GM12878 (cell line): Measurements from ENCODE around the gene LTB4R2. TPM values are rescaled to one million over a fixed set of nuclear protein-coding genes. Genes with fewer than 3 reads are reported as not detected.

Experiments used
- BRCA1 ChIP-seq: IDR thresholded peaks from 2 replicates; pipeline ENCODE4 v1.6.1; 2011; ENCODE audit warnings: low read depth, low read length, improper control_type of control experiment
- CHD2 ChIP-seq: IDR thresholded peaks from 2 replicates; pipeline ENCODE4 v1.6.1; 2011; ENCODE audit warnings: low read depth, low read length, improper control_type of control experiment, borderline replicate concordance
- CHD4 ChIP-seq: fragments of 200-600 bp; sonication (generic); IDR thresholded peaks from 2 replicates; pipeline ENCODE4 v1.6.1; 2016; ENCODE audit warnings: mild to moderate bottlenecking
- FOS ChIP-seq: IDR thresholded peaks from 3 replicates; pipeline ENCODE4 v1.6.1; 2011; ENCODE audit warnings: borderline replicate concordance; ENCODE audit not compliant: insufficient read length; ENCODE audit errors: extremely low read depth
- KLF5 ChIP-seq: fragments of 450-650 bp; IDR thresholded peaks from 2 replicates; pipeline ENCODE4 v1.6.1; 2014; ENCODE audit warnings: mild to moderate bottlenecking; ENCODE audit not compliant: partially characterized antibody
- MTA2 ChIP-seq: fragments of 450-650 bp; IDR thresholded peaks from 2 replicates; pipeline ENCODE4 v1.6.1; 2016; ENCODE audit warnings: low read depth, mild to moderate bottlenecking, moderate library complexity
- MTA3 ChIP-seq: IDR thresholded peaks from 2 replicates; pipeline ENCODE4 v1.6.1; 2012; ENCODE audit warnings: low read length, inconsistent platforms, borderline replicate concordance
- MYB ChIP-seq: fragments of 150-350 bp; IDR thresholded peaks from 2 replicates; pipeline ENCODE4 v1.6.1; 2014; ENCODE audit warnings: mild to moderate bottlenecking, low read depth, low read length, borderline replicate concordance
- NR2C2 ChIP-seq: IDR thresholded peaks from 2 replicates; pipeline ENCODE4 v1.6.1; 2011; ENCODE audit warnings: borderline replicate concordance, low read depth; ENCODE audit not compliant: control insufficient read depth, insufficient read length
- RAD51 ChIP-seq: fragments of 450-650 bp; IDR thresholded peaks from 2 replicates; pipeline ENCODE4 v1.6.1; 2016; ENCODE audit warnings: moderate library complexity, mild to moderate bottlenecking, inconsistent platforms
- RBBP5 ChIP-seq: fragments of 200-600 bp; sonication (generic); conservative IDR thresholded peaks from 2 replicates; pipeline ENCODE4 v1.6.1; 2016
- SMAD5 ChIP-seq: IDR thresholded peaks from 2 replicates; pipeline ENCODE4 v1.6.1; 2016; ENCODE audit warnings: antibody characterized with exemption, low read depth
- SPI1 ChIP-seq: IDR thresholded peaks from 2 replicates; pipeline ENCODE4 v1.6.1; 2011; ENCODE audit warnings: low read depth, mild to moderate bottlenecking, low read length, moderate library complexity, borderline replicate concordance; ENCODE audit not compliant: insufficient read depth
- TCF12 ChIP-seq: IDR thresholded peaks from 2 replicates; pipeline ENCODE4 v1.6.1; 2011; ENCODE audit warnings: low read depth, mild to moderate bottlenecking, low read length
- TCF3 ChIP-seq: IDR thresholded peaks from 2 replicates; pipeline ENCODE4 v1.6.1; 2012; ENCODE audit warnings: low read depth, mild to moderate bottlenecking, low read length, borderline replicate concordance; ENCODE audit not compliant: insufficient read depth
- WRNIP1 ChIP-seq: IDR thresholded peaks from 2 replicates; pipeline ENCODE4 v1.6.1; 2011; ENCODE audit warnings: low read depth, low read length, improper control_type of control experiment, borderline replicate concordance
- polyA plus RNA-seq, 11 experiments: library from polyadenylated mRNA; depleted of rRNA in 4 of 11; unstranded in 6 of 11; stranded (reverse) in 5 of 11; fragments of >200 nt; fragmentation: Nextera tagmentation in 4 of 11; fragmentation: Illumina TruSeq in 1 of 11; extraction: Ambion mirVana in 4 of 11; extraction: Trizol in 1 of 11; gene quantifications; 1 replicate in 1 of 11; 2 replicates in 10 of 11; pipeline versions ENCODE4 v1.2.1 to v1.2.3, GENCODE V29; 2011 to 2016; ENCODE audit warnings: inconsistent platforms in 2 of 11, missing spikeins in 2 of 11, low read depth in 1 of 11
- total RNA-seq, 4 experiments: library from RNA; depleted of rRNA in 3 of 4; stranded (reverse); fragments of >200 nt in 3 of 4; fragmentation: Illumina TruSeq in 1 of 4; extraction: Trizol in 1 of 4; gene quantifications; 2 replicates each; pipeline versions ENCODE4 v1.2.1 to v1.2.3, GENCODE V29; 2013 to 2021
- TF ChIP-seq, protein P1 (sequence below): fragments of 450-650 bp; IDR thresholded peaks from 2 replicates; pipeline ENCODE4 v1.6.1; 2018; ENCODE audit warnings: borderline replicate concordance, mild to moderate bottlenecking; ENCODE audit not compliant: partially characterized antibody
- TF ChIP-seq, protein P2 (sequence below): IDR thresholded peaks from 2 replicates; pipeline ENCODE4 v1.6.1; 2012; ENCODE audit warnings: low read length, inconsistent platforms
- TF ChIP-seq, protein P3 (sequence below): fragments of 450-650 bp; IDR thresholded peaks from 2 replicates; pipeline ENCODE4 v1.6.1; 2017; ENCODE audit warnings: low read depth, mild to moderate bottlenecking, moderate library complexity
- TF ChIP-seq, protein P4 (sequence below): fragments of 450-650 bp; IDR thresholded peaks from 2 replicates; pipeline ENCODE4 v1.6.1; 2017; ENCODE audit warnings: mild to moderate bottlenecking, moderate library complexity

The LTB4R2 gene
- total and polyA plus RNA-seq, 10 of the 15 experiments (the other 5 are each of a cell fraction or from before 2014, with no cell fraction given), result 0.06 to 16.0 (median 2.6) TPM

DNA sequence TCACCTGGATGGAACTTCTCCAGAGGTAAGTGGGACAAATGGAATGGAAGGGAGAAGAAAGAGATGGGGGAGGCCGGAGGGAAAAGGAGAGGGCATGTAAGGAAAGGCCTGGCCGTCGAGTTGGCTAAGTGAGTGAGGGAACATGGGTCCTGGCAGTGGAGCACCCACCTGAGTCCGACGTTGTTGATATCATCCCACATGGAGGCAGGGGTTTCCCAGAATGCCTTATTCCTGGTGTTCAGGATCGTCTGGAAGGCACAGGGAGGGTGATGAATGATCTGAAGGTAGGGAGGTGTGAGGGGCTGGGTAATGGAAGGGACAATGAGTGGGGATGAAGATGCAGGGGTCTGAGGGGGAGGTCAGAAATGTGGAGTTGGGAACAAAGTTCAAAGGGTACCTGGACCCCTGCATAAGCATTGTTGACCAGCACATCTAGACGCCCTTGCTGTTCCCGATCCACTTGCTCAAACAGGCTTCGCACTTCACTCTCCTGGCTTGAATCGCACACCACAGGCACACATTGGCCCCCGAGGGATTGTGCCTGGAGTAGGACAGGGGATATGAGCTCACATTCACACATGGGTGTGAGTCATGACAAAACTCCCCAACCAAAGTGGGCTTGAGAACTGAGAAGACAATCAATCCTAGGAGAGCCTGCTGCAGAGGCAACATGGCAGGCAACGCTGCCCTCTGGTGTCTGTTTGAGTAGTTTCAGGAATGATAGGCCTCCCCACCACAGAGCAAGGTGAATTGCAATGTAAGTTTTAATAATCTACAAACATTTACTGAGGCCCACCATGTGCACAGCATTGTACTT, 13.4 kb upstream of the LTB4R2 start (continued):
- TF ChIP-seq, protein P1, sequence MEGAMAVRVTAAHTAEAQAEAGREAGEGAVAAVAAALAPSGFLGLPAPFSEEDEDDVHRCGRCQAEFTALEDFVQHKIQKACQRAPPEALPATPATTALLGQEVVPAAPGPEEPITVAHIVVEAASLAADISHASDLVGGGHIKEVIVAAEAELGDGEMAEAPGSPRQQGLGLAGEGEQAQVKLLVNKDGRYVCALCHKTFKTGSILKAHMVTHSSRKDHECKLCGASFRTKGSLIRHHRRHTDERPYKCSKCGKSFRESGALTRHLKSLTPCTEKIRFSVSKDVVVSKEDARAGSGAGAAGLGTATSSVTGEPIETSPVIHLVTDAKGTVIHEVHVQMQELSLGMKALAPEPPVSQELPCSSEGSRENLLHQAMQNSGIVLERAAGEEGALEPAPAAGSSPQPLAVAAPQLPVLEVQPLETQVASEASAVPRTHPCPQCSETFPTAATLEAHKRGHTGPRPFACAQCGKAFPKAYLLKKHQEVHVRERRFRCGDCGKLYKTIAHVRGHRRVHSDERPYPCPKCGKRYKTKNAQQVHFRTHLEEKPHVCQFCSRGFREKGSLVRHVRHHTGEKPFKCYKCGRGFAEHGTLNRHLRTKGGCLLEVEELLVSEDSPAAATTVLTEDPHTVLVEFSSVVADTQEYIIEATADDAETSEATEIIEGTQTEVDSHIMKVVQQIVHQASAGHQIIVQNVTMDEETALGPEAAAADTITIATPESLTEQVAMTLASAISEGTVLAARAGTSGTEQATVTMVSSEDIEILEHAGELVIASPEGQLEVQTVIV, result no peak
- TF ChIP-seq, protein P2, sequence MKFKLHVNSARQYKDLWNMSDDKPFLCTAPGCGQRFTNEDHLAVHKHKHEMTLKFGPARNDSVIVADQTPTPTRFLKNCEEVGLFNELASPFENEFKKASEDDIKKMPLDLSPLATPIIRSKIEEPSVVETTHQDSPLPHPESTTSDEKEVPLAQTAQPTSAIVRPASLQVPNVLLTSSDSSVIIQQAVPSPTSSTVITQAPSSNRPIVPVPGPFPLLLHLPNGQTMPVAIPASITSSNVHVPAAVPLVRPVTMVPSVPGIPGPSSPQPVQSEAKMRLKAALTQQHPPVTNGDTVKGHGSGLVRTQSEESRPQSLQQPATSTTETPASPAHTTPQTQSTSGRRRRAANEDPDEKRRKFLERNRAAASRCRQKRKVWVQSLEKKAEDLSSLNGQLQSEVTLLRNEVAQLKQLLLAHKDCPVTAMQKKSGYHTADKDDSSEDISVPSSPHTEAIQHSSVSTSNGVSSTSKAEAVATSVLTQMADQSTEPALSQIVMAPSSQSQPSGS, result 0 out of 2 replicates have a peak, but pooled peaks have one; percentile 22
- TF ChIP-seq TCF3 (no peak), CHD4 (no peak), FOS (no peak), NR2C2 (no peak), KLF5 (no peak), WRNIP1 (peak; percentile 96; the same call in 1 of the 2 replicates), MYB (no peak), MTA2 (0 out of 2 replicates have a peak, but pooled peaks have one; percentile 33), RAD51 (no peak), BRCA1 (no peak), SPI1 (no peak; the same call in 1 of the 2 replicates), MTA3 (no peak), TCF12 (no peak), SMAD5 (no peak), CHD2 (no peak), RBBP5 (no peak)
- TF ChIP-seq, protein P3, sequence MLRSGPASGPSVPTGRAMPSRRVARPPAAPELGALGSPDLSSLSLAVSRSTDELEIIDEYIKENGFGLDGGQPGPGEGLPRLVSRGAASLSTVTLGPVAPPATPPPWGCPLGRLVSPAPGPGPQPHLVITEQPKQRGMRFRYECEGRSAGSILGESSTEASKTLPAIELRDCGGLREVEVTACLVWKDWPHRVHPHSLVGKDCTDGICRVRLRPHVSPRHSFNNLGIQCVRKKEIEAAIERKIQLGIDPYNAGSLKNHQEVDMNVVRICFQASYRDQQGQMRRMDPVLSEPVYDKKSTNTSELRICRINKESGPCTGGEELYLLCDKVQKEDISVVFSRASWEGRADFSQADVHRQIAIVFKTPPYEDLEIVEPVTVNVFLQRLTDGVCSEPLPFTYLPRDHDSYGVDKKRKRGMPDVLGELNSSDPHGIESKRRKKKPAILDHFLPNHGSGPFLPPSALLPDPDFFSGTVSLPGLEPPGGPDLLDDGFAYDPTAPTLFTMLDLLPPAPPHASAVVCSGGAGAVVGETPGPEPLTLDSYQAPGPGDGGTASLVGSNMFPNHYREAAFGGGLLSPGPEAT, result peak; percentile 64
- TF ChIP-seq, protein P4, sequence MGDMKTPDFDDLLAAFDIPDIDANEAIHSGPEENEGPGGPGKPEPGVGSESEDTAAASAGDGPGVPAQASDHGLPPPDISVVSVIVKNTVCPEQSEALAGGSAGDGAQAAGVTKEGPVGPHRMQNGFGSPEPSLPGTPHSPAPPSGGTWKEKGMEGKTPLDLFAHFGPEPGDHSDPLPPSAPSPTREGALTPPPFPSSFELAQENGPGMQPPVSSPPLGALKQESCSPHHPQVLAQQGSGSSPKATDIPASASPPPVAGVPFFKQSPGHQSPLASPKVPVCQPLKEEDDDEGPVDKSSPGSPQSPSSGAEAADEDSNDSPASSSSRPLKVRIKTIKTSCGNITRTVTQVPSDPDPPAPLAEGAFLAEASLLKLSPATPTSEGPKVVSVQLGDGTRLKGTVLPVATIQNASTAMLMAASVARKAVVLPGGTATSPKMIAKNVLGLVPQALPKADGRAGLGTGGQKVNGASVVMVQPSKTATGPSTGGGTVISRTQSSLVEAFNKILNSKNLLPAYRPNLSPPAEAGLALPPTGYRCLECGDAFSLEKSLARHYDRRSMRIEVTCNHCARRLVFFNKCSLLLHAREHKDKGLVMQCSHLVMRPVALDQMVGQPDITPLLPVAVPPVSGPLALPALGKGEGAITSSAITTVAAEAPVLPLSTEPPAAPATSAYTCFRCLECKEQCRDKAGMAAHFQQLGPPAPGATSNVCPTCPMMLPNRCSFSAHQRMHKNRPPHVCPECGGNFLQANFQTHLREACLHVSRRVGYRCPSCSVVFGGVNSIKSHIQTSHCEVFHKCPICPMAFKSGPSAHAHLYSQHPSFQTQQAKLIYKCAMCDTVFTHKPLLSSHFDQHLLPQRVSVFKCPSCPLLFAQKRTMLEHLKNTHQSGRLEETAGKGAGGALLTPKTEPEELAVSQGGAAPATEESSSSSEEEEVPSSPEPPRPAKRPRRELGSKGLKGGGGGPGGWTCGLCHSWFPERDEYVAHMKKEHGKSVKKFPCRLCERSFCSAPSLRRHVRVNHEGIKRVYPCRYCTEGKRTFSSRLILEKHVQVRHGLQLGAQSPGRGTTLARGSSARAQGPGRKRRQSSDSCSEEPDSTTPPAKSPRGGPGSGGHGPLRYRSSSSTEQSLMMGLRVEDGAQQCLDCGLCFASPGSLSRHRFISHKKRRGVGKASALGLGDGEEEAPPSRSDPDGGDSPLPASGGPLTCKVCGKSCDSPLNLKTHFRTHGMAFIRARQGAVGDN, result peak; percentile 73
